ENCODE results near the gene GSG1L.
"Not testable (repeated sequence)": the region's sequence is repeated elsewhere in the genome, so short reads cannot be mapped to it uniquely, and the experiment has no call there.

GSG1L gene

DNA sequence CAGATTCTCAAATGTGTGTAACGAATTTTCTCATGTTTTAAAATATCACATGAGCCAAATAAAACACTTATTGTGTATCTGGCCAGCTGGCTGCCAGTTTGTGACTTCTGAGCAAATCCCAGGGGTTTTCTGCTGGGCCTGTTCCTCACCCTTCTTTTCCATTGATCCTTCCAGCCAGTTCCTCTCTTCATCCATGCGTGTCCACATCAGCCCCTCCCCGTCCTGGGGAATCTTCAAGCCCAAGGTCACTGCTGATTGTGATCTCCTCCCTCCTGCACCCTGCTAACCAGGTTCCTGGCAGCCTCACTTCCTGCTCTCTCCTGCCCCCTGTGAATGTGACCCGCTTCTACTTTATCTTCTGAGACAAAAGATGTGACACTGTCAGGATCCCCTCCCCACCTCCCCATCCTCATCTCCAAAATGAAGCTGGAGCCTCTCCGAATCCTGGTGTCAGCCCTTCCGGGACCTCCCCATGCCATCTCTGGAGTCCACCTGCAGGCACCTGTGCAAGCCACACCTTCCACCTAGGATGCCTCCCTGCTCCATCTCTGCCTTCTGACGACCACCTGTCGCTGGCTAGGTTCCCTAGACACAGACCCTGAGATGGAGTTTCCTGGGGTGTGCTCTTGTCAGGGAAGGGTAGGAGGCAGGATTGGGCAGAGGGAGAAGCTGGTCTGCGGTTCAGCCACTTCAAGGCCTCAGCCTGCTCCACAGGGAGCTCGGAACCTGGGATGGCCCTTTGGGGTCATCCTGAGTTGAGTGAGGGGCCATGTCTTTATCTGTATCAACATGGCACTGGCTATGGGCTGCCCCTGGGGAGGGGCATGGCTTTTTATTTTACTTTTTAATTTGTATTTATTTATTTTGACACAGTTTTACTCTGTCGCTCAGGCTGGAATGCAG is 308.5 kb downstream of the GSG1L start:
- DNase-seq (ENCODE audit: low read depth): no peak

DNA sequence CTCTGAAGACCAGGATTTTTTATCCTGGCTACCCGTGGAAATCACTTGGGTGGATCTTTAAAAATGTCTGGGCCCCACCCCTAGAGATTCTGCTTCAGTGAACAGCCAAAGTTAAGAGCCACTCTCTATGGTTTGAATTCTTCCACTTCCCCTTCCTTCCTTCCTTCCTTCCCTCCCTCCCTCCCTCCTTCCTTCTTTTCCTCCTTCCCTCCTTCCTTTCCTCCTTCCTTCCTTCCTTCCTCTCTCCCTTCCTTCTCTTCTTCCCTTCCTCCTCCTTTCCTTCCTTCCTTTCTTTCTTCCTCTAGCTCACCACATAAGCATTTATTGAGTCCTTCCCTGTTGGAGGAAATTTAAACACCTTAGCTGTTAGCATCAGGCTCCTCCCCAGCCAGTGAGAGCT is 310.0 kb downstream of the GSG1L start:
- DNase-seq (ENCODE audit: low read depth): no peak

DNA sequence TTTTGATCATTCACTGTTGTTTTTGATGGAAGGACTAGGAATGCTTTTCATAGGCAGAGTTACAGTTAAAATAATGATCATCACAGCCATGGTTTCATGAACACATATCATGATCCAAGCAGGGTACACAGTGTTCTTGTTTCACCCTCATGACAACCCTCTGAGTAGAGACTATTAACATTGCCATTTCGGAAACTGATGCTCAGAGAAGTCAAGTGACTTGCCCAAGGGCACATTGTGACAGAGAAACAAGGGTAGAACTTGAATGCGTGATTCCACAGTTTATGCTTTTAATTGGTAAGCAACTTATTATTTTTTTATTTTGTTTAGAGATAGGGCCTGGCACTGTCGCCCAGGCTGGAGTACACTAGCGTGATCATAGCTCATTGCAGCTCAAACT is 311.3 kb downstream of the GSG1L start:
- DNase-seq (ENCODE audit: low read depth): no peak

DNA sequence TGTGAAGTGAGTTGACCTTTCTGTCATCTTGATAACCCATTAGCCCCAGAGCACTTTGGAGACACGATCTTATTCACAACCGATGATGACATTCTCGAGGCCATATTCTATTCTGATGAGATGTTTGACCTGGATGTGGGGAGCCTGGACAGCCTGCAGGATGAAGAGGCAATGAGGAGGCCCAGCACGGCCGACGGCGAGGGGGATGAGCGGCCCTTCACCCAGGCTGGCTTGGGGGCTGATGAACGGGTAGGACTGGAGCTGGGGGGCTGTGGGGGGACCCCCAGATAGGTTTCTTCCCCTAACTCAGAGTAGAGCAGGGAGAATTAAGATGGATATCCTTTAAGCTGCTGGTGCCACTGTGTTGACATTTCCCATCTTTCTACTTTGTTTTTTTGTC is 311.8 kb downstream of the GSG1L start:
- no peak for DNase-seq (ENCODE audit: low read depth)

DNA sequence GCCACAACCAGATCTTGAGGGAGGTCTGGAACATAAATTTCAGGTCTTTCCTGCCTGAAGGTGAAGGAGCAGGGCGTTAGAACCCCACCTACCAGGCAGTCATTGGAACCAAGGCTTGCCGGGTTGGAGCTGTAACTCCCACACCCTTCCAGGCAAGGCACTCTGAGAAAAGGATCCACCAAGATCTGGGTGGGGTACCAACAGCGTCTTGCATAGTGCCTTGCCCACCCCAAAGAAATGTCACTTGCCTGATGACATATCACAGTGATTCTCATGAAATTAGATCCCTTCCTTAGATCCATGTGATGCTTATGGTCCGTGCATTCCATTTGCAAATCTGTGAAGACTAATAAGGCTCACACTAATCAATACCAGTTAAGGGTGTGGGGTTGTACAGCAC is 312.3 kb downstream of the GSG1L start:
- no peak for DNase-seq (ENCODE audit: low read depth)

DNA sequence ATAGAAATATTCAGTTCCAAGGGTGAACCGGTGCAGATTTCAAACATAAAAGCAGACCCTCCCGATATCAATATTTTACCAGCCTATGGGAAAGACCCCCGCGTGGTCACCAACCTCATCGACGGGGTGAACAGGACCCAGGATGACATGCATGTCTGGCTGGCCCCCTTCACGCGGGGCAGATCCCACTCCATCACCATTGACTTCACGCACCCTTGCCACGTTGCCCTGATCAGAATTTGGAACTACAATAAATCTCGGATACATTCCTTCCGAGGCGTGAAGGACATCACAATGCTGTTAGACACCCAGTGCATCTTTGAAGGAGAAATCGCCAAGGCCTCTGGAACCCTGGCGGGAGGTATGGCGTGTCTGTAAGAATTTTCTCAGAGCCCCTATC is 313.6 kb downstream of the GSG1L start:
- DNase-seq (ENCODE audit: low read depth): no peak

DNA sequence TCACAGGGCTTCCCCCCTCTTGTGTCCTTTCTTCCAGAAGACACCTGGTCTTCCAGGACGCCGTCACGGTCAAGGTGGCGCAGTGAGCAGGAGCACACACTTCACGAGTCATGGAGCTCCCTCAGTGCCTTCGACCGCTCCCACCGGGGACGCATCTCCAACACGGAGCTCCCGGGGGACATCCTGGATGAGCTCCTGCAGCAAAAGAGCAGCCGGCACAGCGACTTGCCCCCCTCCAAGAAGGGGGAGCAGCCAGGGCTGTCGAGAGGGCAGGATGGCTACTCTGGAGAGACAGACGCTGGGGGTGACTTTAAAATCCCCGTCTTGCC is 314.0 kb downstream of the GSG1L start:
- no peak for DNase-seq (ENCODE audit: low read depth)

DNA sequence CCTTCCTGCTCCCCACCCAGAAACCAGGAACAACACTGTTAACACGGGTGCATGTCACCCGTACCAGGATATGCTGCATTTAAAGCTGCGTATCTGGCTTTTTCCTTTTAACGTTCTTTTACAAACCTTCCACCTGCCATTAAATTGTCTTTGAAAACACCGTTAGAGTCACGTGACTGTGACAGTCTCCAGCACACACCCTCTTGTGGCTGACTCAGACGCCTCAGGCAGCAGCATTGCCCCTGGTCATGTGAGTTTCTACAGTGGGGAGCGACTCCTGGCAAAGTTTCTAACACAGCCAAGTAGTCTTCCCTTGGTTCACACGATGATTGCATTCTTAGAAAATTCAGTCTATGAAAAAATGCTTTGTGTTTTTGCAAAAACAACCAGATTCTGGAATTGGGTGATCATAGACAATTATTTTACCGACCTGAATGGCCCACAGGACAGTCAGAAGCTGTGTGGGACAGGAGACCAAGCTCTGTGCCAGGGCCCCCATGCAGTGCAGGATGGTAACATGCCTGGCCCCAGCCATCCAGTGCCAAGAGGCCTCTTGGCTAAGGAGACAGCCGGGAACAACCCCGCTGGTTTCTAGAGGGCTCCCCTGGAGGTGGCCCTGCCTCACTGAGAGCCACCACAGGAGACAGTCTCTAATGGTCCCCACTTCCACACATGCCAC is 314.5 kb downstream of the GSG1L start:
- DNase-seq (ENCODE audit: low read depth): peak; percentile 10

DNA sequence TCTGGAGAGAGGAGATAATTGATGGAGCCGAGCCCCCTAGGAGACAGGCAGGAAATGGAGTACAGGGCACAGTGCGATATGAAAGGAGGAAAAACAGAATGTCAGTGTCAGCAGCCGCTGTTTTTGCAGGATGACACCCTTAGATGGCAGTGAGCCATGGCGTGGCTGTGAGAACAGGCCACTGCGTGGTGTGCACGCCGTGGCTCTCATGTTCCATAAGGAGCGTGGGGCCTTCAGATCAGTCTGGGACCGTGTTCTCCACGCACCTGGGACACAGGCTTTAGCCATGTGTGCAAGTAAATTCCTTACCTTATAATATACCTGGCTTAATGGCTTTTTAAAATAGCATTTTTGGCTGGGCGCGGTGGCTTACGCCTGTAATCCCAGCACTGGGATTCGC is 315.6 kb downstream of the GSG1L start:
- DNase-seq (ENCODE audit: low read depth): no peak

DNA sequence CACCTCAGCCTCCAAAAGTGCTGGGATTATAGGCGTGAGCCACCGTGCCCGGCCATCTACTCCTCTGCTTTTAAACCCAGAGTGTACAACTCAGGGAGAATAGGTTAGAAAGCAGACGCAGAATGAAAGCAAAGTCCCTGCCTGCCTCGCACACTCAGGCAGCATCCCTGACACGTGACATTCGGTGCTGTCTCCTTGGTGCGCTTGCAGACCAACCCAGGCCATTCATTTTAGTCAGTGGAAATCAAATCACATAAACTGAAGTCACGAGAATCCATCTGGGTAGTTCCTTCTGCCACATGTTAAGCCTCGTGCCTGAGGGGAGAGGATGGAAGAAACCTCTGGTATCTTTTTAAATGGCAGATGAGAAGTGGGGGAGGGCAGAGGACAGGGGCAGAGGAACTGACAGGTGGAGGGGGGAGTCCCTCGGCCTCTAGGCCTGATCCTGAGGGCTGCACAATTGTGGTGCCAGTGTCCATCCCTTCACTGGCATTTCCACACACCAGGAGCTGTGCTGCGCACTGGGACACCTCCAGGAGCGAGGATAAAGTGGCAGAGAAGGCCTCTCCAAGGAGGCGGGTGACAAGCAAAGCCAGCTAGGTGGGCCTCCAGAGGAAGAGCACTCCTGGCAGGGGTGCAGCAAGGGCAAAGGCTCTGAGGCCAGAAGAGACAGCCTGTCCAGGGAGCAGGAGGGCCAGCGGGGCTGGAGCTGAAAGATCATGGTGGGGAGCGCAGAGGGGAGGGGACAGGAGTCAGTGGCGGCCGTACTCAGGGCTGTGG is 317.2 kb downstream of the GSG1L start:
- DNase-seq (ENCODE audit: low read depth): no peak

DNA sequence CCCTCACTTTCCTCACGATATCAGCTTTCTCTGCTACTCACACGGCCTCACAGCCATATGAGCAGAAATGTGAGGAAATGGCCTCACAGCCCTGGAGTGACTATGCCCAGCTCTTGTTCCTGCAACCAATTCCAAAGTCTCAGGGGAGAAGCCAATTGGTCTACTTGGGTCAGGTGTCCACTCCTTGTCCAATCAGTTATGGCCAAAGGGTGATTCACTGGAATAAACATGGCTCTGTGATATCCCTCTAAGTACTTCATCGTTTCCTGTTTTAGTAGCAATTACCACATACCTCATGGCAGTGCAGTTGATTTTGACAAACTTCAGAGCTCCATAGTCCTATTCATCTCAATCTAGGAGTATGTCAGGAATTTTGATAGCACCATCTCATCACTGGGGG is 318.2 kb downstream of the GSG1L start:
- no peak for DNase-seq (ENCODE audit: low read depth)

DNA sequence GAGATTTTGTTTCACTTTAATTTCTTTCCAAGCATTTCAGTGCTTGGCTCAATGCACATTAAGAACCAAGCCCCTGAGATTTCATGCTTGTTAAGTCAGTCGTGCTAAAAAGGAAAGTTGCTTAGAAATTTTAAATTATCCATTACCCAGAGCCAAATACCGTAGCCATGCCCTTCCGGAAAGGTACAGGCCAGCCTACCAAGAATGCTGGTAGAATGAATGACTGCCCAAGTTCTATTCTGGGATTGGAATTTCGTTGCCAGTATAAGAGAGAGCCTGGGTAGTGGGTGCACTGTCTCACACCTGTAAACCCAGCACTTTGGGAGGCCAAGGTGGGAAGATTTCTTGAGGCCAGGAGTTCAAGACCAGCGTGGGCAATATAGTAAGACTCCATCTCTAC is 319.6 kb downstream of the GSG1L start:
- no peak for DNase-seq (ENCODE audit: low read depth)

DNA sequence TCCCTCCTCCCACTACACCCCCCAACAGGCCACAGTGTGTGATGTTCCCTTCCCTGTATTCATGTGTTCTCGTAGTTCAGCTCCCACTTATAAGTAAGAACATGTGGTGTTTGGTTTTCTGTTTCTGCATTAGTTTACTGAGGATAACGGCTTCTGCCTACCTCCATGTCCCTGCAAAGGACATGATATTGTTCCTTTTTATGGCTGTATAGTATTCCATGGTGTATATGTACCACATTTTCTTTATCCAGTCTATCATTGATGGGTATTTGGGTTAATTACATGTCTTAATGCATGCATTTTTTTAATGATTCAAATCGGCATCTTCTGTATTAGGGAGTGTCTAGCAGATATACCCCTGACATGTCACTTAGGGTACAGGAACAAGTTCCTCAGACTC is 320.5 kb downstream of the GSG1L start:
- DNase-seq (ENCODE audit: low read depth): not testable (repeated sequence)

DNA sequence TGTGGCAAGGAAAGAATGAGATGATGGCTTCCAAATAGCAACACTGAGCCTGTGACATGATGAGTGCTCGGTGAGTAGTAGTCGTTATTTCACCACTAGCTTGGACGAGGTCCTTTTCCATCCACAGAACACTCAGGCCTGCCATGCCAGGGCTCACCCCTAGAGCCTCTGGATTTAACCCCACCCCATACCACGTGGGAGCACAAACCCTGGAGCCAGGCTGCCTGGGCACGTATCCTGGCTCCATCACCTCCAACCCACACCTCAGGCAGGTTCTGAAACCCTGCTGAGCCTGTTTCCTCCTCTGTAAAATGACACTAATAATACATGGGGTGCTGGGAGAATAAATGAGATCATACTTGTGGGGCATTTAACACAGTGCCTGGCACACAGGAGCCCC is 321.2 kb downstream of the GSG1L start:
- DNase-seq (ENCODE audit: low read depth): no peak

DNA sequence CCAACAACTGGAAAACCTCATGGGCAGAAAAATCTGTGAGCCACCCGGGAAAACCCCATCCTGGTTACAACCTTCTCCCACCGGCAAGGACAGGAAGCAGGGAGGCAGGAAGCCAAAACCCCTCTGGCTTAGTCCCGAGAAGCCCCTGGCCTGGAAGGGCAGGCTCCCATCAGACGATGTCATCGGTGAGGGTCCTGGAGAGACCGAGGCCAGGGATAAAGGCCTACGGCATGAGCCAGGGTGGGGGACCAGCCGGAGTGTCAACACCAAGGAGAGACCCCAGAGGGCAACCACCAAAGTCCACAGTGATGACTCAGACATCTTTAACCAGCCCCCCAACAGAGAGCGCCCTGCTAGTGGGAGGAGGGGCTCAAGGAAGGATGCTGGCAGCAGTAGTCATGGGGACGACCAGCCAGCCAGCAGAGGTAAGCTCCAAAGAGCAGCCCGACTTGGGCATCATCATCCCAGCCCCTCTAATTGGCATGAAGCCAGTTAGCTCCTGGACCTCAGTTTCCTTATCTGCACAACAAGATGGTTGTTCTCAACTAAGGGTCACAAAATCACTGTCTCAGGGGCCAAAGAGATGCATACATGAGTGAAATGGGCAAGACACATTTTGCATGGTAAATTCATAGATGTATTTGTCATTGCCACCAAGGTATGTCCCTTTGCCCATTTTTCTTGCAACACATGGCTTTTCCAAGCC is 322.9 kb downstream of the GSG1L start:
- DNase-seq (ENCODE audit: low read depth): no peak

DNA sequence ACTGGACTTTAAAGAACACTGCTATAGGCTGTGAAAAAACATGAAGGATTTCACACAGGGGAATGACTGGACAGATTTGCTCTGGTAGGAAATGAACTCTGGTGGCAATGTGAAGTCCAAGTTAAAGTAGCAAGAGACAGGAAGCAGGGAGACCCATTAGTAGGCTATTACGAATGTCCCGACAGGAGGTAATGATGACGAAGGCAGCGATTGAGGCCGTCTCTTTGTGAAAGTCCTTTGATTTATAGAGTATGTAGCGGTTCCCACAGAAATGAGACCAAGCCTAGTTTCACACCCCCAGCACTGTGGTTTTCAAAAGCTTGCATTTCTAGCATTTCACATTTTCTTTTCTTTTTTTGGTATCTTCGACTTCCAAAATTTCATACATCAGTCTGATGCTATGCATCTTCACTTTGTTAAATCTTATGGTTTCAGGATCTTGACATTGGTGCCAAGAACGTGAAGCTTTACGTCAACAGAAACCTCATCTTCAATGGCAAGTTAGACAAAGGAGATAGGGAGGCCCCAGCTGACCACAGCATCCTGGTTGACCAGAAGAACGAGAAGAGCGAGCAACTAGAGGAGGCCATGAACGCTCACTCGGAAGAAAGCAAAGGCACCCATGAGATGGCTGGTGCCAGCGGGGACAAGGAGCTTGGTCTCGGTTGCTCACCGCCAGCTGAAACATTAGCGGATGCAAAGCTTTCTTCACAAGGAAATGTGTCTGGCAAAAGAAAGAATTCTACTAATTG is 323.7 kb downstream of the GSG1L start:
- no peak for DNase-seq (ENCODE audit: low read depth)

DNA sequence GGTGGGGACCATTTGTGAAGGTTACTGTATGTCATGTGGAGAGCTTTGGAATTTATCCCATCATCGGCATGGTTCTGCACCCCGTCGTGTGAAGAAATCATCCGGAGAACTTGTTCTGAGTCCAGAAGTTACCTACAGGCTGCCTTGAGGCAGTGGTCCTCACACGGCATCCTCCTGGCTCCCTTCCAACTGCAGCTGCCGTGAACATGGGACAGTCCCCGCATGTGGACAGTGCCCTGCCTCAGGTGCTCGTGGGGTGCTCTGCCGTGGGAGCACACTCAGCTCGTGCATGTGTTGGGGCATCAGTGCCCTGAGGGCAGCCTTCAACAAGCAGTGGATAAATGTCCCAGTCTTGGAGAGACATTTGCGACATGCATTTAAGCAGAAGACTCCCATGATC is 324.9 kb downstream of the GSG1L start:
- no peak for DNase-seq (ENCODE audit: low read depth)

All from activated T-cell treated with anti-CD3 and anti-CD28 coated beads for 1 hour (primary cell).